Fibroblast of lung (primary cell): ENCODE measurements around the gene PFDN2.

Experiments used
- EZH2 ChIP-seq: IDR thresholded peaks from 2 replicates; pipeline ENCODE4 v1.5.1; 2012; ENCODE audit warnings: low read length, control low read depth, mild to moderate bottlenecking; ENCODE audit errors: missing control alignments
- TF ChIP-seq, protein P1 (sequence below), 2 donors: IDR thresholded peaks in 1 of 2; conservative IDR thresholded peaks in 1 of 2; 1 replicate in 1 of 2; 2 replicates in 1 of 2; pipeline ENCODE4 v1.5.1; 2011 to 2012; ENCODE audit warnings: low read length in 2 of 2, control low read depth in 1 of 2, inconsistent platforms in 1 of 2, low read depth in 1 of 2, mild to moderate bottlenecking in 1 of 2

DNA sequence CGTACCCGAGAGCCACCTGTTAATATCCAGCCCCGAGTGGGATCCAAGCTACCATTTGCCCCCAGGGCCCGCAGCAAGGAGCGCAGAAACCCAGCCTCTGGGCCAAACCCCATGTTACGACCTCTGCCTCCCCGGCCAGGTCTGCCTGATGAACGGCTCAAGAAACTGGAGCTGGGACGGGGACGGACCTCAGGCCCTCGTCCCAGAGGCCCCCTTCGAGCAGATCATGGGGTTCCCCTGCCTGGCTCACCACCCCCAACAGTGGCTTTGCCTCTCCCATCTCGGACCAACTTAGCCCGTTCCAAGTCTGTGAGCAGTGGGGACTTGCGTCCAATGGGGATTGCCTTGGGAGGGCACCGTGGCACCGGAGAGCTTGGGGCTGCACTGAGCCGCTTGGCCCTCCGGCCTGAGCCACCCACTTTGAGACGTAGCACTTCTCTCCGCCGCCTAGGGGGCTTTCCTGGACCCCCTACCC is 42.9 kb upstream of the PFDN2 start:
- TF ChIP-seq, protein P1, sequence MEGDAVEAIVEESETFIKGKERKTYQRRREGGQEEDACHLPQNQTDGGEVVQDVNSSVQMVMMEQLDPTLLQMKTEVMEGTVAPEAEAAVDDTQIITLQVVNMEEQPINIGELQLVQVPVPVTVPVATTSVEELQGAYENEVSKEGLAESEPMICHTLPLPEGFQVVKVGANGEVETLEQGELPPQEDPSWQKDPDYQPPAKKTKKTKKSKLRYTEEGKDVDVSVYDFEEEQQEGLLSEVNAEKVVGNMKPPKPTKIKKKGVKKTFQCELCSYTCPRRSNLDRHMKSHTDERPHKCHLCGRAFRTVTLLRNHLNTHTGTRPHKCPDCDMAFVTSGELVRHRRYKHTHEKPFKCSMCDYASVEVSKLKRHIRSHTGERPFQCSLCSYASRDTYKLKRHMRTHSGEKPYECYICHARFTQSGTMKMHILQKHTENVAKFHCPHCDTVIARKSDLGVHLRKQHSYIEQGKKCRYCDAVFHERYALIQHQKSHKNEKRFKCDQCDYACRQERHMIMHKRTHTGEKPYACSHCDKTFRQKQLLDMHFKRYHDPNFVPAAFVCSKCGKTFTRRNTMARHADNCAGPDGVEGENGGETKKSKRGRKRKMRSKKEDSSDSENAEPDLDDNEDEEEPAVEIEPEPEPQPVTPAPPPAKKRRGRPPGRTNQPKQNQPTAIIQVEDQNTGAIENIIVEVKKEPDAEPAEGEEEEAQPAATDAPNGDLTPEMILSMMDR (conservative IDR thresholded peaks at IDR 0.05 in 1 of 2, IDR thresholded peaks at IDR 0.05 in 1 of 2; ENCODE audit: low read depth in 1 of 2, low read length in 2 of 2): no peak
- no peak for TF ChIP-seq EZH2
